Measurements from ENCODE around the gene ZNF276.
"Not testable (repeated sequence)": the region's sequence is repeated elsewhere in the genome, so short reads cannot be mapped to it uniquely, and the experiment has no call there.

Gene ZNF276

GRCh38 chr16:89720813-89721545 is at the start of gene ZNF276, which contains the start of gene VPS9D1:
Gene ZNF276 (plus strand): TSS chr16:89721537. CDS start chr16:89721641, 104 bp downstream.
Gene VPS9D1 (minus strand): TSS chr16:89720898. CDS start chr16:89720861, 37 bp downstream.
- peak; percentile 93 for DNase-seq (ENCODE audit: low spot score)

DNA sequence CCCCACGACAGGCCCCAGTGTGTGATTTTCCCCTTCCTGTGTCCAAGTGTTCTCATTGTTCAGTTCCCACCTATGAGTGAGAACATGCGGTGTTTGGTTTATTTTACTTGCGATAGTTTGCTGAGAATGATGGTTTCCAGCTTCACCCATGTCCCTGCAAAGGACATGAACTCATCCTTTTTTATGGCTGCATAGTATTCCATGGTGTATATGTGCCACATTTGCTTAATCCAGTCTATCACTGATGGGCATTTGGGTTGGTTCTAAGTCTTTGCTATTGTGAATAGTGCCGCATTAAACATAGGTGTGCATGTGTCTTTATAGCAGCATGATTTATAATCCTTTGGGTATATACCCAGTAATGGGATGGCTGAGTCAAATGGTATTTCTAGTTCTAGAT is 49.8 kb upstream of the ZNF276 start:
- not testable (repeated sequence) for DNase-seq (ENCODE audit: low spot score)

GRCh38 chr16:89672177-89672941 is 49.0 kb upstream of the ZNF276 start:
- no peak for DNase-seq (ENCODE audit: low spot score)

- DNase-seq (ENCODE audit: low spot score) = no peak
Observed at GRCh38 chr16:89678258-89678657, 43.1 kb upstream of the ZNF276 start.

- DNase-seq (ENCODE audit: low spot score) = no peak
Observed at GRCh38 chr16:89685916-89686315, 35.4 kb upstream of the ZNF276 start.

DNA sequence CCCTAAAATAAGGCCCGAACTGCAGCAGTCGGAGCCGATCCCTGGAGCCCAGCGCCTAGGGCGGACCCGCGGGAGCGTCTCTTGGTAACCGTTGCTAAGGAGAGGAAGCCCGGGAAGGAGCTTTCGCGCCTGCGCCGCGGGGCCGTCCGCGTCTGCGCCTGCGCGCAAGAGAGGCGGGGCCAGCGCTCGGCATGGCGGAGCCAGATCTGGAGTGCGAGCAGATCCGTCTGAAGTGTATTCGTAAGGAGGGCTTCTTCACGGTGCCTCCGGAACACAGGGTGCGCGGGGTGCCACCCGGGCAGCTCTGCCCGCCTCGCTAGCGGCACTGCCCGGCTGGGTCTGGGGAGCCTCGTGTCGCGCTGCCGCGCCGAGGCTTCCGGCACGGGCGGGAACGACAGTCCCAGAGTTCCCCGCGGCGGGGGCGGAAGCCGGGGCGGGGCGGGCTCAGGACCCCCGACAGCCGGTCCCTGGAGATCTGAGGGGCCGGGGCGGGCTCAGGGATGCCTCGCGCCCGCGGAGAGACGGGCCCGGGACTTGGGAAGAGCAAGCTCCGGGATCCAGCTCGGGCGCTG is 34.7 kb upstream of the ZNF276 start, which contains the start of gene CDK10:
Gene CDK10 (plus strand): TSS at position 170 of the 572 bp plus-strand sequence. CDS start 22 bp downstream, at position 192.
- peak; percentile 100 for DNase-seq (ENCODE audit: low spot score)

- DNase-seq (ENCODE audit: low spot score) = no peak
Observed at GRCh38 chr16:89687092-89687940, 34.0 kb upstream of the ZNF276 start.

GRCh38 chr16:89688395-89688794 is 32.9 kb upstream of the ZNF276 start:
- no peak for DNase-seq (ENCODE audit: low spot score)

DNA sequence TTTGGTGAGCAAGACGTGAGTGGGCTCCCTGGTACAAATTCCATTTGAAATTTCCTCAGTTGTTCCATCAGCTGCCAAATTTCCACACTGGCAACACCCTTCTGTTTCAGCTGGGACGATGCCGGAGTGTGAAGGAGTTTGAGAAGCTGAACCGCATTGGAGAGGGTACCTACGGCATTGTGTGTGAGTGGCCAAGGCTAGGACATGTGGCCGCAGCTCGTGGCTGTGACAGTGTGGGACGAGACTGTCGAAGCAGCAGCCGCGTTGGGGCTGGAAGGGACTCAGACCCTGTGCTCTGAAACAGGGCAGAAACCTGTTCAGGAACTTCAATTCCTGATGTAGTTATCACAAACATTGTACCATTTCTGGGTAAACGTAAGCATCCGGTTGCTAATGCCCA is 32.2 kb upstream of the ZNF276 start:
- DNase-seq (ENCODE audit: low spot score) = no peak

- not testable (repeated sequence) for DNase-seq (ENCODE audit: low spot score)
Observed at GRCh38 chr16:89689621-89690020, 31.7 kb upstream of the ZNF276 start.

GRCh38 chr16:89690392-89690901 is 30.9 kb upstream of the ZNF276 start:
- DNase-seq (ENCODE audit: low spot score) = no peak

DNA sequence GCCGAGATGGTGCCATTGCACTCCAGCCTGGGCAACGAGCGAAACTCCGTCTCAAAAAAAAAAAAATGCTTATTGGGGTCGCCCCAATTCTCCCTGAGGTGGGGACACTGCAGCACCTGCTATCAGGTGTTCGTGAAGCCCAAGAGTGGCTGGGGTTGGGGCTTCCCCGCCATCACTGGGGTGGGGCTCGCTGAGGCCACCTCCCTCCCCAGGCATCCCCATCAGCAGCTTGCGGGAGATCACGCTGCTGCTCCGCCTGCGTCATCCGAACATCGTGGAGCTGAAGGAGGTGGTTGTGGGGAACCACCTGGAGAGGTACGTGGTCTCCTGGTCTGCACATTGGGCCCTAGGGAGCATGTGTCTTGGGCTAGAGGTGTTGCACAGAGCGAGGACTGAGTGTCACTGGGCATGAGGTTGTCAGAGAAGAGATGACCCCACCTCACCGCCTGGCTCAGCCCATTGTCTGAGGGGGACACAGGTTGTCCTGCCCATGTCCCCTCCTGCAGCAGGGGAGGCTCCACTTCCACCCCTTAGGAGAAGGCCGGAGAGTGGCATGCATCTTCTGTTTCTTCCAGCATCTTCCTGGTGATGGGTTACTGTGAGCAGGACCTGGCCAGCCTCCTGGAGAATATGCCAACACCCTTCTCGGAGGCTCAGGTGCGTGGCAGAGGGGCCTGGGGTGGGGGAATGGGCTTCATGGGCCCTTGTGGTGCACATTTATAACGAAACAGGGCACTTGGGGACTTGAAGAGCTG is 29.9 kb upstream of the ZNF276 start:
- no peak for DNase-seq (ENCODE audit: low spot score)

GRCh38 chr16:89691986-89692569 is 29.3 kb upstream of the ZNF276 start:
- DNase-seq (ENCODE audit: low spot score) = no peak

DNA sequence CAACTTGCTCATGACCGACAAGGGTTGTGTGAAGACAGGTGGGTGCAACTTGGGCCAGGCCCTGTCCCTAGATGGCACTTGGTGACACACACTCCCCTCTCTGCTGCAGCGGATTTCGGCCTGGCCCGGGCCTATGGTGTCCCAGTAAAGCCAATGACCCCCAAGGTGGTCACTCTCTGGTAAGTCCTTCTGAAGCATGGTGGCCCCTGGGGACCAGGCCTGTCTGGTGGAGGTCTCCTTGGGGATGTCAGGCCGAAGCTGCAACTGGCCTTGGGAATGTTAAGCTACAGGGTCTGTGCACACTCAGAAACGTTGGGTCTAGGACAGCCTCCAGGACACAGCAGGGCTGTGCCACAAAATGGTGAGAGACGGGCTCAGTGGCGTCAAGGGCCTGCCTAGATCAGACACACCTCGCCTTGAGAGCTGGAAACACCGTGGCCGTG is 28.0 kb upstream of the ZNF276 start:
- no peak for DNase-seq (ENCODE audit: low spot score)

- DNase-seq (ENCODE audit: low spot score) = no peak
Observed at GRCh38 chr16:89693931-89694783, 27.2 kb upstream of the ZNF276 start.

GRCh38 chr16:89694784-89695085 is 26.6 kb upstream of the ZNF276 start:
- not testable (repeated sequence) for DNase-seq (ENCODE audit: low spot score)

DNA sequence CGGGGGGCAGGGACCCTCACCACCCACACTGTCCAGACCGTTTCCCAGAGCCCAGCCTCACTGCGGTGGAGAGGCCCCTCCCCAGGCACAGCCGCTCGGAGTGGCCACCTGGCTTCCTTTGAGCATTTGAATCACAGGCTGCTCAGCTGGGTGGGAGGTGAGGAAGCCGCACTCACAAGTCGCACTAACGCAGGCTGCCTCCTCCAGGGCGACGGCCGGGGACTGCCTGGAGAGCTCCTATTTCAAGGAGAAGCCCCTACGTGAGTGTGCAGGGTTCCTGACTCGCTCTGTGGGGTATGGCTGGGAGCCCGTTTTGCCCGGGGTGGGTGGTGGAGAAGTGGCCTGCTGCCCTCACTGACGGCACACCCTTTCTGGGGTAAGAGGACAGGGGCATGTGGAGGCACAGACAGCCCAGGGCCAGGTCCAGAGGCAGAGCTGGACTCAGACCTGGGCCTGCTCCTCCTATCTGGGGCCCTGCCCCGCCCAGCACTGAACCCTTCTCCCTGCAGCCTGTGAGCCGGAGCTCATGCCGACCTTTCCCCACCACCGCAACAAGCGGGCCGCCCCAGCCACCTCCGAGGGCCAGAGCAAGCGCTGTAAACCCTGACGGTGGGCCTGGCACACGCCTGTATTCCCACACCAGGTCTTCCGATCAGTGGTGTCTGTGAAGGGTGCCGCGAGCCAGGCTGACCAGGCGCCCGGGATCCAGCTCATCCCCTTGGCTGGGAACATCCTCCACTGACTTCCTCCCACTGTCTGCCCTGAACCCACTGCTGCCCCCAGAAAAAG is 26.1 kb upstream of the ZNF276 start:
- DNase-seq (ENCODE audit: low spot score) = no peak

GRCh38 chr16:89695875-89696669 is 25.3 kb upstream of the ZNF276 start:
- no peak for DNase-seq (ENCODE audit: low spot score)

All from GM03348 (cell line).